GM12892 (cell line): ENCODE measurements around the gene CKAP4.

ENCODE experiments used
- POLR2A ChIP-seq: IDR thresholded peaks from 2 replicates; pipeline ENCODE4 v1.6.1; 2011; ENCODE audit warnings: low read depth, low read length, control low read depth
- POLR2AphosphoS5 ChIP-seq: IDR thresholded peaks from 2 replicates; pipeline ENCODE4 v1.6.1; 2011; ENCODE audit warnings: low read depth, low read length, control low read depth
- TAF1 ChIP-seq: IDR thresholded peaks from 2 replicates; pipeline ENCODE4 v1.6.1; 2011; ENCODE audit warnings: low read depth, mild to moderate bottlenecking, control low read depth, low read length, borderline replicate concordance

DNA sequence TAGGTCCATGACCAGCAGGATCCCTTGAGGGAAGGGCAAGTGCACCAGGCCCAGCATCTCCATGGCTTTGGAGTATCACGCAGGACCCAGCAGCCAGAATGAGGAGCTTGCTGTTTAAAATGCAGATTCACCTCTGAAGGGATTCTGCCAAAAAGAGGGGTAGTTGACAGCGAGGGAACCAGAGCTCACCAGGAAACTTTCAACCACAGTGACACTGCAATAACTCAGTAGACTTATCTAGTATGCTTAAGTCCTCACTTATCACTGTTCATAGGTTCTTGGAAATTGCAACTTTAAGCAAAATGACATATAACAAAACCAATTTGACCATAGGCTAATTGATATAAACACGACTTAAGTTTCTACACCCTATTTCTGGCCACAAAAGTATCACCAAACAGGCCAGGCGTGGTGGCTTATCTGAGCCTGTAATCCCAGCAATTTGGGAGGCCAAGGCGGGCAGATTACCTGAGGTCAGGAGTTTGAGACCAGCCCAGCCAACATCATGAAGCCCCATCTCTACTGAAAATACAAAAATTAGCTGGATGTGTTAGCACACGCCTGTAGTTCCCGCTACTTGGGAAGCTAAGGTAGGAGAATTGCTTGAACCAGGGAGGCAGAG is 21.4 kb upstream of the CKAP4 start:
- TF ChIP-seq TAF1 (no peak), POLR2AphosphoS5 (no peak), POLR2A (no peak)
